Dermis blood vessel endothelial cell (primary cell): Measurements from ENCODE around the gene MDM2. TPM values are rescaled to one million over a fixed set of nuclear protein-coding genes. Genes with fewer than 3 reads are reported as not detected.

Source experiments
- DNase-seq: peaks from one replicate; pipeline ENCODE4 v3.0.0; 2010
- total RNA-seq: library from RNA; depleted of rRNA; stranded (reverse); fragments of >200 nt; gene quantifications from 2 replicates; pipeline ENCODE4 v1.2.3, GENCODE V29; 2014

MDM2 gene
- total RNA-seq, 1 donor from 2014 or later = 201 TPM

- no peak for DNase-seq
Observed at GRCh38 chr12:68882251-68882964, 74.4 kb downstream of the MDM2 start.

GRCh38 chr12:68883151-68883550, 75.2 kb downstream of the MDM2 start:
- DNase-seq = no peak

GRCh38 chr12:68884251-68884650, 76.3 kb downstream of the MDM2 start:
- DNase-seq = no peak

- no peak for DNase-seq
Observed at GRCh38 chr12:68885381-68885780, 77.4 kb downstream of the MDM2 start.

GRCh38 chr12:68886636-68887572, 78.9 kb downstream of the MDM2 start:
- DNase-seq = no peak

GRCh38 chr12:68887641-68888040, 79.7 kb downstream of the MDM2 start:
- no peak for DNase-seq

- DNase-seq = no peak
Observed at GRCh38 chr12:68888243-68888642, 80.3 kb downstream of the MDM2 start.

- DNase-seq = no peak
Observed at GRCh38 chr12:68890701-68891113, 82.7 kb downstream of the MDM2 start.

- DNase-seq = no peak
Observed at GRCh38 chr12:68891141-68891540, 83.2 kb downstream of the MDM2 start.

- no peak for DNase-seq
Observed at GRCh38 chr12:68893201-68893600, 85.2 kb downstream of the MDM2 start.

GRCh38 chr12:68893741-68894140, 85.8 kb downstream of the MDM2 start:
- DNase-seq = no peak

GRCh38 chr12:68894276-68894855, 86.4 kb downstream of the MDM2 start:
- no peak for DNase-seq

GRCh38 chr12:68896881-68897540, 89.0 kb downstream of the MDM2 start:
- no peak for DNase-seq

- DNase-seq = no peak
Observed at GRCh38 chr12:68899251-68899771, 91.3 kb downstream of the MDM2 start.

GRCh38 chr12:68900241-68900640, 92.3 kb downstream of the MDM2 start:
- DNase-seq = no peak

Other genes starting within 250 kb of the MDM2 start
- 198 and 301 TPM in 2 replicates for gene RAP1B, start 197.3 kb upstream of the MDM2 start, total RNA-seq
- 56.5 and 75.8 TPM in 2 replicates for gene NUP107, start 121.2 kb upstream of the MDM2 start, total RNA-seq
- 4.6 and 14.0 TPM in 2 replicates for gene SLC35E3, start 62.0 kb upstream of the MDM2 start, total RNA-seq
- 2.2 and 4.7 TPM in 2 replicates for gene CPM, start 125.0 kb downstream of the MDM2 start, total RNA-seq